Activated naive CD4-positive, alpha-beta T cell treated with anti-CD3 and anti-CD28 coated beads, Interleukin-2, amount 10 ng/mL, durations not matched to agents 7 days and 5 days (primary cell): ENCODE data around the gene TMEM243.
"Not testable (repeated sequence)": the region's sequence is repeated elsewhere in the genome, so short reads cannot be mapped to it uniquely, and the experiment has no call there.

Experiments used
- CTCF ChIA-PET: fragments of 350-600 bp; sonication (Branson Sonifier 250); formaldehyde crosslinking; loops from one replicate; lab custom pipeline; 2021; ENCODE audit warnings: antibody characterized with exemption; lab: Charles Lee
- DNase-seq: peaks from one replicate; pipeline ENCODE4 v3.0.0-alpha.2; 2020
- H3K27ac Mint-ChIP-seq: one replicate; pipeline ENCODE4 v1.8.0; 2021; ENCODE audit warnings: mild to moderate bottlenecking, moderate library complexity, mixed read lengths
- H3K27me3 Mint-ChIP-seq: one replicate; pipeline ENCODE4 v1.8.0; 2021; ENCODE audit warnings: mild to moderate bottlenecking, mixed read lengths
- H3K36me3 Mint-ChIP-seq: one replicate; pipeline ENCODE4 v1.8.0; 2021; ENCODE audit warnings: mixed read lengths
- H3K4me1 Mint-ChIP-seq: one replicate; pipeline ENCODE4 v1.8.0; 2021; ENCODE audit warnings: mixed read lengths
- H3K4me3 Mint-ChIP-seq: one replicate; pipeline ENCODE4 v1.8.0; 2021; ENCODE audit warnings: mild to moderate bottlenecking, moderate library complexity, mixed read lengths
- H3K9me3 Mint-ChIP-seq: one replicate; pipeline ENCODE4 v1.8.0; 2021; ENCODE audit warnings: mixed read lengths

The TMEM243 gene

GRCh38 chr7:87220026-87220733, 648 bp upstream of the TMEM243 start:
- H3K9me3 Mint-ChIP-seq: no peaks in the 10 kb centered on the region
- CTCF ChIA-PET: interaction anchor here (0.9 to 1.5 kb wide), 4 partner anchors 10 to 66 kb away, joined by 3 read pairs; no protein-coding TSS in a partner anchor
- H3K27ac Mint-ChIP-seq: peak overlapping the region; percentile 98
- peaks cover 8% of the 10 kb centered on the region for H3K27me3 Mint-ChIP-seq
- peaks cover 24% of the 10 kb centered on the region for H3K36me3 Mint-ChIP-seq
- peak overlapping the region; percentile 99 for H3K4me3 Mint-ChIP-seq
- DNase-seq: peak; percentile 89
- H3K4me1 Mint-ChIP-seq: peaks cover 42% of the 10 kb centered on the region

- CTCF ChIA-PET: interaction anchor here (0.9 to 1.2 kb wide), 5 partner anchors 8 to 67 kb away, joined by 3 to 4 read pairs (median 3); partner anchors contain the start of gene DMTF1
- Mint-ChIP-seq H3K4me1 (peaks cover 53% of the 10 kb centered on the region), H3K4me3 (peak overlapping the region; percentile 99), H3K36me3 (peaks cover 31% of the 10 kb centered on the region), H3K9me3 (no peaks in the 10 kb centered on the region), H3K27ac (peak overlapping the region; percentile 98), H3K27me3 (peaks cover 8% of the 10 kb centered on the region)
- peak; percentile 49 for DNase-seq
Observed at GRCh38 chr7:87218796-87219544, 562 bp downstream of the TMEM243 start.

- peak; percentile 25 for DNase-seq
- peaks cover 62% of the 10 kb centered on the region for H3K4me1 Mint-ChIP-seq
- peaks cover 8% of the 10 kb centered on the region for H3K27me3 Mint-ChIP-seq
- no peaks in the 10 kb centered on the region for H3K9me3 Mint-ChIP-seq
- CTCF ChIA-PET: interaction anchor here (0.7 to 1.7 kb wide), 5 partner anchors 10 to 70 kb away, joined by 3 to 5 read pairs (median 3); no protein-coding TSS in a partner anchor
- H3K36me3 Mint-ChIP-seq: peaks cover 37% of the 10 kb centered on the region
- peak overlapping the region; percentile 98 for H3K27ac Mint-ChIP-seq
- H3K4me3 Mint-ChIP-seq: peak overlapping the region; percentile 99
Observed at GRCh38 chr7:87217983-87218653, 1.4 kb downstream of the TMEM243 start.

- DNase-seq: peak; percentile 61
- Mint-ChIP-seq H3K4me3 (peak overlapping the region; percentile 99), H3K4me1 (peaks cover 74% of the 10 kb centered on the region), H3K9me3 (no peaks in the 10 kb centered on the region), H3K27me3 (peaks cover 8% of the 10 kb centered on the region), H3K36me3 (peaks cover 48% of the 10 kb centered on the region), H3K27ac (peak overlapping the region; percentile 98)
- CTCF ChIA-PET: interaction anchor here (1.1 to 1.7 kb wide), 5 partner anchors 9 to 68 kb away, joined by 3 to 5 read pairs (median 4); no protein-coding TSS in a partner anchor
Observed at GRCh38 chr7:87216701-87217508, 2.6 kb downstream of the TMEM243 start.

- CTCF ChIA-PET: interaction anchor here (2.2 kb wide), 1 partner anchor 65 kb away, joined by 5 read pairs; no protein-coding TSS in a partner anchor
- H3K9me3 Mint-ChIP-seq: no peaks in the 10 kb centered on the region
- no peak overlapping the region for H3K27ac Mint-ChIP-seq
- H3K4me3 Mint-ChIP-seq: no peak overlapping the region
- no peak for DNase-seq
- peaks cover 2% of the 10 kb centered on the region for H3K27me3 Mint-ChIP-seq
- H3K4me1 Mint-ChIP-seq: peaks cover 80% of the 10 kb centered on the region
- H3K36me3 Mint-ChIP-seq: peaks cover 59% of the 10 kb centered on the region
Observed at GRCh38 chr7:87215046-87215445, 4.5 kb downstream of the TMEM243 start.

GRCh38 chr7:87213811-87214210, 5.7 kb downstream of the TMEM243 start:
- H3K9me3 Mint-ChIP-seq: no peaks in the 10 kb centered on the region
- H3K4me1 Mint-ChIP-seq: peaks cover 85% of the 10 kb centered on the region
- peak overlapping the region; percentile 93 for H3K27ac Mint-ChIP-seq
- H3K4me3 Mint-ChIP-seq: peak overlapping the region; percentile 3
- CTCF ChIA-PET: interaction anchor here (2.2 kb wide), 1 partner anchor 63 kb away, joined by 5 read pairs; no protein-coding TSS in a partner anchor
- H3K27me3 Mint-ChIP-seq: no peaks in the 10 kb centered on the region
- H3K36me3 Mint-ChIP-seq: peaks cover 63% of the 10 kb centered on the region
- no peak for DNase-seq

GRCh38 chr7:87213252-87213651, 6.3 kb downstream of the TMEM243 start:
- H3K9me3 Mint-ChIP-seq: peaks cover 3% of the 10 kb centered on the region
- H3K4me1 Mint-ChIP-seq: peaks cover 83% of the 10 kb centered on the region
- H3K27me3 Mint-ChIP-seq: no peaks in the 10 kb centered on the region
- H3K27ac Mint-ChIP-seq: peak overlapping the region; percentile 93
- peaks cover 63% of the 10 kb centered on the region for H3K36me3 Mint-ChIP-seq
- H3K4me3 Mint-ChIP-seq: peak overlapping the region; percentile 41
- no peak for DNase-seq
- CTCF ChIA-PET: interaction anchor here (1.2 to 2.2 kb wide), 3 partner anchors 15 to 63 kb away, joined by 3 to 6 read pairs (median 5); partner anchors contain the start of gene DMTF1

GRCh38 chr7:87212498-87212897, 7.0 kb downstream of the TMEM243 start:
- Mint-ChIP-seq H3K9me3 (peaks cover 9% of the 10 kb centered on the region), H3K27me3 (no peaks in the 10 kb centered on the region), H3K27ac (peak overlapping the region; percentile 93), H3K4me1 (peaks cover 78% of the 10 kb centered on the region), H3K4me3 (peak overlapping the region; percentile 41), H3K36me3 (peaks cover 67% of the 10 kb centered on the region)
- no peak for DNase-seq
- CTCF ChIA-PET: interaction anchor here (0.8 to 1.2 kb wide), 4 partner anchors 14 to 285 kb away, joined by 3 to 6 read pairs (median 4); partner anchors contain the start of gene DMTF1

GRCh38 chr7:87210506-87210905, 9.0 kb downstream of the TMEM243 start:
- no peak for DNase-seq
- no peaks in the 10 kb centered on the region for H3K27me3 Mint-ChIP-seq
- H3K36me3 Mint-ChIP-seq: peaks cover 76% of the 10 kb centered on the region
- H3K27ac Mint-ChIP-seq: no peak overlapping the region
- H3K4me3 Mint-ChIP-seq: no peak overlapping the region
- H3K9me3 Mint-ChIP-seq: peaks cover 23% of the 10 kb centered on the region
- H3K4me1 Mint-ChIP-seq: peaks cover 61% of the 10 kb centered on the region
- CTCF ChIA-PET: interaction anchor here (1.1 kb wide), 1 partner anchor 9 kb away, joined by 3 read pairs; the partner anchor contains the start of gene TMEM243

- H3K4me1 Mint-ChIP-seq: peaks cover 52% of the 10 kb centered on the region
- no peak overlapping the region for H3K27ac Mint-ChIP-seq
- H3K27me3 Mint-ChIP-seq: no peaks in the 10 kb centered on the region
- H3K36me3 Mint-ChIP-seq: peaks cover 82% of the 10 kb centered on the region
- no peak for DNase-seq
- CTCF ChIA-PET: no interaction called here
- H3K4me3 Mint-ChIP-seq: no peak overlapping the region
- H3K9me3 Mint-ChIP-seq: peaks cover 31% of the 10 kb centered on the region
Observed at GRCh38 chr7:87209295-87209924, 10.1 kb downstream of the TMEM243 start.

GRCh38 chr7:87206361-87206760, 13.2 kb downstream of the TMEM243 start:
- CTCF ChIA-PET: no interaction called here
- no peak overlapping the region for H3K27ac Mint-ChIP-seq
- no peak overlapping the region for H3K4me3 Mint-ChIP-seq
- H3K4me1 Mint-ChIP-seq: peaks cover 33% of the 10 kb centered on the region
- DNase-seq: no peak
- H3K27me3 Mint-ChIP-seq: no peaks in the 10 kb centered on the region
- H3K36me3 Mint-ChIP-seq: peaks cover 83% of the 10 kb centered on the region
- H3K9me3 Mint-ChIP-seq: peaks cover 46% of the 10 kb centered on the region

- H3K27me3 Mint-ChIP-seq, CTCF ChIA-PET, H3K27ac Mint-ChIP-seq, H3K4me3 Mint-ChIP-seq, DNase-seq: not testable (repeated sequence)
- Mint-ChIP-seq H3K4me1 (peaks cover 29% of the 10 kb centered on the region), H3K36me3 (peaks cover 86% of the 10 kb centered on the region), H3K9me3 (peaks cover 46% of the 10 kb centered on the region)
Observed at GRCh38 chr7:87205701-87206100, 13.8 kb downstream of the TMEM243 start.
